Limb (tissue), 2 donors: Measurements from ENCODE around the gene HSPA1L.
"Not testable (repeated sequence)": the region's sequence is repeated elsewhere in the genome, so short reads cannot be mapped to it uniquely, and the experiment has no call there.

ENCODE experiments used
- DNase-seq, 2 donors: peaks; one replicate each; pipeline ENCODE4 v3.0.0-alpha.2; 2016; ENCODE audit errors: extremely low spot score in 2 of 2

HSPA1L gene

GRCh38 chr6:31815025-31815838, at the start of gene HSPA1L, which contains the start of gene HSPA1A:
TSS of gene HSPA1L (minus strand) at chr6:31815283. CDS start at chr6:31811972, 3,311 bp downstream.
TSS of gene HSPA1A (plus strand) at chr6:31815543. CDS start at chr6:31815757, 214 bp downstream.
- DNase-seq: peak; percentile 93 to 94

- DNase-seq: no peak
Observed at GRCh38 chr6:31864818-31865204, 49.7 kb upstream of the HSPA1L start.

GRCh38 chr6:31864123-31864562, 49.1 kb upstream of the HSPA1L start:
- not testable (repeated sequence) for DNase-seq

GRCh38 chr6:31862344-31863235, 47.5 kb upstream of the HSPA1L start, which contains the start of gene NEU1:
TSS of gene NEU1 (minus strand) at chr6:31862821. CDS start at chr6:31862776, 45 bp downstream.
- DNase-seq: peak; percentile 98 to 100

GRCh38 chr6:31861919-31862343, 46.8 kb upstream of the HSPA1L start:
- no peak for DNase-seq

GRCh38 chr6:31861150-31861549, 46.1 kb upstream of the HSPA1L start:
- no peak for DNase-seq

- no peak for DNase-seq
Observed at GRCh38 chr6:31860349-31860748, 45.3 kb upstream of the HSPA1L start.

- DNase-seq: no peak
Observed at GRCh38 chr6:31859923-31860322, 44.8 kb upstream of the HSPA1L start.

GRCh38 chr6:31858707-31859106, 43.6 kb upstream of the HSPA1L start:
- no peak for DNase-seq

GRCh38 chr6:31857774-31858173, 42.7 kb upstream of the HSPA1L start:
- not testable (repeated sequence) for DNase-seq

GRCh38 chr6:31851980-31852718, 37.1 kb upstream of the HSPA1L start:
- DNase-seq: not testable (repeated sequence)

GRCh38 chr6:31851485-31851832, 36.4 kb upstream of the HSPA1L start:
- DNase-seq: no peak

- no peak for DNase-seq
Observed at GRCh38 chr6:31850765-31851484, 35.8 kb upstream of the HSPA1L start.

- DNase-seq: no peak
Observed at GRCh38 chr6:31847276-31847978, 32.3 kb upstream of the HSPA1L start.

- DNase-seq: no peak
Observed at GRCh38 chr6:31844507-31844906, 29.4 kb upstream of the HSPA1L start.

- DNase-seq: no peak
Observed at GRCh38 chr6:31842053-31842452, 27.0 kb upstream of the HSPA1L start.

GRCh38 chr6:31839779-31840126, 24.7 kb upstream of the HSPA1L start:
- not testable (repeated sequence) for DNase-seq

GRCh38 chr6:31838968-31839367, 23.9 kb upstream of the HSPA1L start:
- no peak for DNase-seq

GRCh38 chr6:31838114-31838553, 23.1 kb upstream of the HSPA1L start:
- not testable (repeated sequence) for DNase-seq
